ENCODE measurements around the gene EPSTI1.

Gene EPSTI1

GRCh38 chr13:42849200-42849599 lies 142.8 kb downstream of the EPSTI1 start:
- DNase-seq (ENCODE audit: low read depth in 2 of 2): no peak

- DNase-seq (ENCODE audit: low read depth in 2 of 2): no peak
These were observed 144.0 kb downstream of the EPSTI1 start for GRCh38 chr13:42847891-42848663.

GRCh38 chr13:42836930-42837690 lies 154.9 kb downstream of the EPSTI1 start:
- no peak for DNase-seq (ENCODE audit: low read depth in 2 of 2)
